ENCODE data around the gene SNX14.
"Not testable (repeated sequence)": the region's sequence is repeated elsewhere in the genome, so short reads cannot be mapped to it uniquely, and the experiment has no call there.

The SNX14 gene

DNA sequence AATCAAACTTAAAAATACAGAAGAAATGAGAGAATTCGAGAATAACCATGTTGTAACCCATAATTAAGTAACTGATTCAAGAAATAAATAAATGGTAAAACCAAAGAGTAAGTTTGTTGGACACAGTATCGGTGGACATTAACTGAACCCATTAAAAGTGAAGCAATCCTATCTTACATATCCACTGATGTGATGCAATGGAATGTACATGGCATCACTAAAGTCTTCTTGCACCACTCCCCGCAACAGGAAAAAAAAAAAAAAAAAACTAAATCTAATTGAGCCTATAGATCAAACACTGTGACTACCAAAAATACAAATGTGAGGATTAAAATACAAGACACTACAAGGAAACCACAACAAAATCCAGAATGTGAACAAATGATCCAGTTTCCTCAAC is 7.9 kb downstream of the SNX14 start:
- no peak for DNase-seq

DNA sequence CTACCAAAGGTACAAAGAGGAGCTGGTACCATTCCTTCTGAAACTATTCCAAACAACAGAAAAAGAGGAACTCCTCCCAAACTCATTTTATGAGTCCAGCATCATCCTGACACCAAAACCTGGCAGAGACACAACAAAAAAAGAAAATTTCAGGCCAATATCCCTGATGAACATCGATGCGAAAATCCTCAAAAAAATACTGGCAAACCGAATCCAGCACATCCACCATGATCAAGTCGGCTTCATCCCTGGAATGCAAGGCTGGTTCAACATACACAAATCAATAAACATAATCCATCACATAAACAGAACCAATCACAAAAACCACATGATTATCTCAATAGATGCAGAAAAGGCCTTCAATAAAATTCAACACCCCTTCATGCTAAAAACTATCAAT is 10.8 kb downstream of the SNX14 start:
- DNase-seq, result not testable (repeated sequence)

DNA sequence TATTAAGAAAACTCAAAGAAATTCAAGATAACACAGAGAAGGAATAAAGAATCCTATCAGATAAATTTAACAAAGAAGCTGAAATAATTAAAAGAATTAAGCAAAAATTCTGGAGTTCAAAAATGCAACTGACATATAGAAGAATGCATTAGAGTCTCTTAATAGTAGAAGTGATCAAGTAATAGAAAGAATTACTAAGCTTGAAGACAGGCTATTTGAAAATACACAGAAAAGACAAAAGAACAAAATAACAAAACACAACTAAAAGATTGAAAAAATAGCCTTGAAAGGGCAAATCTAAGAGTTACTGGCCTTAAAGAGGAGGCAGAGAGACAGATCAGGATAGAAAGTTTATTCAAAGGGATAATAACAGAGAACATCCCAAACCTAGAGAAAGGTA is 12.1 kb downstream of the SNX14 start:
- DNase-seq, result no peak

DNA sequence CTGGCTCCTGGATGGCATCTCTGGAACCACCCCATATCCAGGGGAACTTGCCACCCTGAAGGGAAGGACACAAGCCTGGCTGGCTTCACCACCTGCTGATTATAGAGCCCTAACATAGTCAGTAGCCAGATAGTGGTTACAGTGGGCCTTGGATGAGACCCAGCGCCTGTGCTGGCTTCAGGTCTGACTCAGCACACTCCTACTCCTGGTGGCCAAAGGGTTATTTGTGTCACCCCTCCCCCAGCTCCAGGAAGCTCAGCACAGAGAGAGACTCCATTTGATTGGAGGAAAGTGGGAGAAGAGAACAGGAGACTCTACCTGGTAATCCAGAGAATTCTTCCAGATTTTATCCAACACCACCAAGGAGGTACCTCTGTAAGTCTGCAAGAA is 12.8 kb downstream of the SNX14 start:
- DNase-seq, result no peak

DNA sequence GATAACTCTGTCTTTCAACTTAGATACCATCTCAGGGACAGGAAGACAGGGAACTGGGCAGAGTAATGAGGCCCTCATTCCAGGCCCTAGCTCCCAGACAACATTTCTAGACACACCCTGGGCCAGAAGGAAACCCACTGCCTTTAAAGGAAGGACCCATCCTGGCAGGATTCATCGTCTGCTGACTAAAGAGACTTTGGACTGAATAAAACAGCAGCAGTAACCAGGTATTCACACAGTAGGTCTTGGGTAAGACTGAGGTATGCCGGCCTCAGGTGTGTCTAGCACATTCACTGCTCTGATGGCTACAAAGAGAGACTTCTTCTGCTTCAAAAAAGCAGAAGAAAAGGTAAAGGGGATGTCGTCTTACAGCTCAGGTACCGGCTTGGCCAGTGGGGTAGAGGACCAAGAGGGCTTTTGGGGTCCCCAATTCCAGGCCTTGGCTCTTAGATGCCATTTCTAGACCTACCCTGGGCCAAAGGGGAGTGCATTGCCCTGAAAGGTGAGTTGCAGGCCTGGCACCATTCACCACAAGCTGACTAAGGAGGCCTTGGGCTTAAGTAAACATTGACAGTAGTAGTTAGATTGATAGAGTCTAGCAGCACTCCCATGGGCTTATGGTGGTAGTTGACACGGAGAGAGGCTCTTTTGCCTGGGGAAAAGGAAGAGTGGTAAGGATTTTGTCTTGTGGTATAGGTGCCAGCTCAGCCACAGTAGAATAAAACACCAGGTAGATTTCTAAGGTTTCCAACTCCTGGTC is 13.4 kb downstream of the SNX14 start:
- no peak for DNase-seq

DNA sequence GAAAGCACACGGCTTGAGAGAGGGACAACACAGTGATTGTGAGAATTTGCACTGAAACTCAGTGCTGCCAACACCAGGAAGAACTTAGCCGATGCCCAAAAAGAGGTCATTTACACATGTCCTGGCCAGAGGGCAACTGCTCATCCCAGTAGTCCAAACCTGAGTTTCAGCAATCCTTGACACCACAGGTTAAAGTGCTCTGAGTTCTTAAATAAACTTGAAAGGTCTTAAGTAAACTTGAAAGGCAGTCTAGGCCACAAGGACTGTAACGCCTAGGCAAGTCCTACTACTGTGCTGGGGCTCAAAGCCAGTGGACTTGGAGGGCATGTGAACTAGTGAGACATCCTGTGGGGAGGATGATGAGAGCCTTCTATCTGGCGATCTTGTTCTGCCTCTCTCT is 14.1 kb downstream of the SNX14 start:
- DNase-seq, result no peak

DNA sequence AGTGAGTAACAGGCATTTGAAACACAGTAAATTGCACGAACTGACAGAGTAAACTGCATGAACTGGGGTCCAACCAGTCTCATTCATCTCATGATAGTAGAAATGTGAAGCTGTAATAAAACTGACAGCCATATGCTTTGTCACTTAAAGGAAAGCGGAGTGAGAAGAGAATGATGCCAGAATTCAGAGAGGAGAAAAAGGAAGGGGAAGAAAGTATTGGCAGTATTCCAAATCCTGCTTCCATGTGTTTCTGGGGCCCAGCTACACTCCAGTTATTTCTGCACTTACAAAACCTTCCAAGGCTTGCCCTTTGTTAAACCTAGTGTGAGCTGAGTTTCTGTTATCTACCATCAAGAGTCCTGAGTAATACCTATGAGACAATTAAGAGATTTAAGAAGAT is 17.2 kb downstream of the SNX14 start:
- no peak for DNase-seq

DNA sequence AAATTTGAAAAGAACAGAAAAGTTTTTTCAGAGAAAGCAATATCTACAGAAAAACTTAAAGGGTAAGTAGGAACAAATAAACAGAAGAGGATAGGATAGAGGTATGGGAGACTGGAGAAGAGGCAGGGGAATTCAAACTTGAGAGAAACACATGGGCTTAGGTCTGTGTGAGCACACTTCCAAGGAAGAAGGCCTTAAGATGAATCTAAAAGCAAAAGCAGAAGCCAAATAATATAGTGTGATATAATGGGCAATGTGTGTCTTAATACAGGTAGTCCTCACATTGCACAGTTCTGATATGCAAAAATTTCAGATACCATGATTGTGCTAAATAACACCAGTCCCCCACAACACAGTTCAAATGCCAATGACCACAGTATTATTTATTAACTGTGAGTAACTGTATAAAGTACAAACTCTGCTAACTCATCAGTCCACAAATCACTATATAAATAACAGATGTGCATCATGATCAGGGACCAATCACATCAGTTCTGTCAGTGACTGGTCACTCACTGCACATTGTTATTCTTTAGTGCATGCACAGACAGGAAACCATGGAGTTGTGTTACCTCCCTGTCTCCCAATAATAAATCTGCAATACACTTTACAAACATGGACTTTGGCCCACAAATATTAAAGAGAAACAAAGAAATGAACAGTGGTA is 18.6 kb downstream of the SNX14 start:
- DNase-seq, result no peak

DNA sequence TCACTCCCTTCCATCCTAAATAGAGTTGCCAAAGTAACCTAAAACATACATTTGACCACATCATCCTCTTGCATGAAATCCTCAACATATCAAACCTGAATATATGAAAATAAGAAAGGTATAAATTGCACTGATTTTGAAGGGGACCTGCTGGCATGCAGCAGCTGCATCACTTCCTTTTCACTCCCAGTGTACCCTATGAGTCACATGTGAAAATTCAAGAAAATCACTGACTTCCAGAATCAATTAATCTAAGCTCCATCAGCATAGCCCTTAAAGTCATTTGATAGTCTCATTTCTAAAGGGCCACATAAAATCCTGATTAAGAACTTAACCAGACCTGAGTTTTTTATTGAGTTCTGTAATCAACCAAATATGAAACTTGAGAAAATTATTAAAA is 24.3 kb downstream of the SNX14 start:
- DNase-seq, result no peak

DNA sequence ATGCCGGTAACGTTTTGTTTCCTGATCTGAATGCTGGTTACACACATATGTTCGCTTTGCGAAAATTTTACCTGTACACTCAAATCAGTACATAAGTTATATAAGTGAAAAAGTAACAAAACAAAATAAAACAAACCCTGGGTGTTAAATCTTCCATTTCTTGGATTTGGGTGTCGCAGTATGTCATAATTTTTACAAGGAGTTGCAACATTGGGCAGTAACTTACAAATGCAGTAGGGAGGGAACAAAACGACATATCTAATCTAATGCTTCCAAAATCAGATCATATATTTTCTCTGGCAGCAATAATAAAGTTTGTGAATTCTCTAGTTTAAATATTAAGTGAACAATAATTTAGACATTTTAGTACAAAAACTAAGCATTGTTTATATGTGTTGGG is 25.2 kb downstream of the SNX14 start:
- no peak for DNase-seq

DNA sequence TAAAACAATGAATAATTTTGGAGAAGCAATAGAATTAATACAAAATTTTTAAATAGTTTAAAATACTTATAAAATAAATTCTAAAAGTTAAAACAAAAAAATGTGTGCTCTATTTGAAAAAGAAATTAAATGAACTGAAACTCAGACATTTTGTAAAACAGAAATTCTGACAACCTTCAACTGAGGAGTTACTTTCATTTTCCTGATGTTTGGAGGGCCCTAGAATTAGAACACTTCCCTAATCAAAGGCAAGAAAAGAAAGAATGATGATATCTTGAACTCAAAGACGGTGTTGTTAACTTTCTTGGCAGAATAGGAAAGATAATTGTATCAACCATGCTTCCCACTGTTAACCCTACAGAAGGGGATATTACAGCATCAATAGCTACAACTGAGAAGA is 27.9 kb downstream of the SNX14 start:
- no peak for DNase-seq

DNA sequence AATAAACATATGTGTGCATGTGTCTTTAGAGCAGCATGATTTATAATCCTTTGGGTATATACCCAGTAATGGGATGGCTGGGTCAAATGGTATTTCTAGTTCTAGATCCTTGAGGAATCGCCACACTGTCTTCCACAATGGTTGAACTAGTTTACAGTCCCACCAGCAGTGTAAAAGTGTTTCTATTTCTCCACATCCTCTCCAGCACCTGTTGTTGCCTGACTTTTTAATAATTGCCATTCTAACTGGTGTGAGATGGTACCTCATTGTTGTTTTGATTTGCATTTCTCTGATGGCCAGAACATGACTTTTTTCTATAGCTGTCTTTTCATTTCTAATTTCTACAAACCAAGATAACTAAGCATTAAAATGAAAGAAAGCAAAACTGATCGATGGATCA is 29.4 kb downstream of the SNX14 start:
- DNase-seq, result not testable (repeated sequence)

DNA sequence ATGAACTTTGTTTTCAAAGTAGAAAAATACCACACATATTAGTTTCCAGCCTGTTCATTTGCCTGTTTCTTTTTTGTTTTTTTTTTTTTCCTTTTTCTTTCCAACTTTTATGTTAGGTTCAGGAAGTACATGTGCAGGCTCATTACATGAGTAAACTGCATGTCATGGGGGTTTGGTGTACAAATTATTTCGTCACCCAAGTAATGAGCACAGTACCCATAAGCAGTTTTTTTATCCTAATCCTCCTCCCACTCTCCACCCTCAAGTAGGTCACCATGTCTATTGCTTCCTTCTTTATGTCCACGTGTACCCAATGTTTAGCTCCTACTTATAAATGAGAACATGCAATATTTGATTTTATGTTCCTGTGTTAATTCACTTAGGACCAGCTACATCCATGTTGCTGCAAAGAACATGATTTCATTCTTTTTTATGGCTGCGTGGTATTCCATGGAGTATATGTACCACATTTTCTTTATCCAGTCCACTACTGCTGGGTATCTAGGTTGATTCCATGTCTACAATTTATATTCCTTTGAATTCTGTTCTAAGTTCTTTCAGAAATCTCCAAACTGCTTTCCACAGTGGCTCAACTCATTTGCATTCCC is 31.8 kb downstream of the SNX14 start:
- no peak for DNase-seq

DNA sequence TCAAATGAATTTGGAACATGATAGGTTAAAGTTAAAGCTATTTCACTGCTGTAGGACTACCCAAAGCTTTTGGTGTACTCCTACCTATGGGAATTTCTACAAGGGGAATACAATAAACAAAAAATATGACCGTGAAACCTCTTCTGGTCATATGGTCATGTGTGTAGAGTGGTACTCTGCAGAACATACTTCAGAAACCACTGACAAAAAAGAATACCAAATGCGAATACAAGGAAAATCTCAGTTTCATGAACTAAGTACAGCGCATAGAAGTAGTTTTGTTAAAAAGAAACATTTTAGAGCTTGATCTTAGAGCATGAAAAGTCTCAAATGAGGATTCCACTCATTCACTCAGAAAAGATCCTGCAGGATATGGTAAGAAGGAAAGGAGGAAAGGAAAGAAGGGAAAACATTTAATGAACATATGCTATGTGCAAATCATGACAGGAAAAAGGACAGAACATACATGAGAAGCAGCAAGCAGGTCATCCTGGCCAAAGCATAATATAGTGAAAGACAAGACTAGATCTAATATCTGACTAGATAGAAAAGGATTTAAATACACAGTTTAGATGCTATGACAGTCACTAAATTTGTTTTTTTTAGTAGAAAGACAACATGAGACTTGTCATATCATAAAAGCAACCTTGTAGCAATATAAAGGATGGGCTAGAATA is 36.5 kb downstream of the SNX14 start:
- no peak for DNase-seq

DNA sequence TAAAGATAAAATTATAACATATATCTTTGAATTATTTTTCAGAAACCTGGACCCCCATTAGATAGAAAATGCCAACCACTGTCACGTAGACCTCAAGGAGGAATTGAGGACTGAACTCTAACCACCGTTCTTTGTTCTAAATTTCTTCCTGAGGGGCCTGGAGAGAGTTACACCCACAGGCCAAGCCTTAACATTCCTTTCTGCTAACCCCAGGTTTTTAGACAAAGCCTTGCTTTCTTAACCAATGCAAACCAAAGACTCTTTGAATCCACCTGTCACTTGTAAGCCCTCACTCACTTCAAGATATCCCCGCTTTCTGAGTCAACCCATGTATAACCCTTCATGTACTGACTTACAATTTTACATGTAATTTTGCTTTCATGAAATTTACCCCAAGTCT is 41.0 kb downstream of the SNX14 start:
- no peak for DNase-seq

DNA sequence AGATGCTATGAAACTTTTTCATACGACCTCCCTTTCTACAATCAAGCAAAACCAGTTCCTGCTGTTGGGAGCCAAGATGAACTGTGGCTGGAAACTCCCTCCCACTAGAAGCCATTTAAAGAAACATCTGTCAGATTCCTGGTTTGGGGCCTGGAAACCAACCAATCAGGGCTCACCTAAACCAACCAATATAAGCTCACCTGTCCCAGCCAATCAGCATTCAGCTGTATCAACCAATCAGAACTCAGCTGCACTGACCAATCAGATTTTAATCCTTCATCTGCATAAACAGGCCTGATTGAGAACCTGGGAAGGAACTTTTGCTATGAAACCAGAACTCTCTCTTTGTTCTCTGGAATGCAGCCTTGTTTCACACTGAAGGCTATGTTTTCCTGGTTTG is 42.4 kb downstream of the SNX14 start:
- no peak for DNase-seq

DNA sequence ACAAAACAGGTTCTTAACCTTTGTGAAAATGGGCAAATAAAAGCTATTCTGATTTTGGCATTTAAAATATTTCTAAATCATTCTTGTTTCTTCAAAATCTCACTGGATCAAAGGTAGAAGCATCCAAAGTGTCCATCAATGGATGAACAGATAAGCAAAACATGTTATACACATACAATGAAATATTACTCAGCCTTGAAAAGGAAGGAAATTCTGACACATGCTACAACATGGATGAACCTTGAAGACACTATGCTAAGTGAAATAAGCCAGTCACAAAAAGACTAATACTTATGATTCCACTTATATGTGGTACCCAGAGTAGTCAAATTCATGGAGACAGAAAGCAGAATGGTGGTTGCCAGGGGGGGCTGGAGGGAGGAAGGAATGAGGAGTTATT is 45.9 kb downstream of the SNX14 start:
- no peak for DNase-seq

DNA sequence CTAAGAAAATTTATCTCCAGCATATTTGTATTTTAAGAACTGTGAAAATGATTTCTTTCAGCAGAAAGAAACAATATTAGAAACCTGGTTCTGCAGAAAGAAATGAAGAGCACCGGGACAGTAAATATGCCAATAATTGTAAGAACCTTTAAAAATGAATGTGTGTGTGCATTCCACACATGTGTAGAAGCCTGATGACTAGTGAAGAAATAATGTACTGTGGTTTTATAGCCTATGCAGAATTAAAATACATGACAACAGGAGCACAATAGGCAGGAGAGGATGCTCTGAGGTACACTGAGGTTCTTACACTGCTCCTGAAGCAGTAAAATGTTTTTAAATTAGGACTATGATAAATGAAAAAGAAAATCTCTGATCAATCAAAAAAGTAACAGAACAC is 48.9 kb downstream of the SNX14 start:
- no peak for DNase-seq

DNA sequence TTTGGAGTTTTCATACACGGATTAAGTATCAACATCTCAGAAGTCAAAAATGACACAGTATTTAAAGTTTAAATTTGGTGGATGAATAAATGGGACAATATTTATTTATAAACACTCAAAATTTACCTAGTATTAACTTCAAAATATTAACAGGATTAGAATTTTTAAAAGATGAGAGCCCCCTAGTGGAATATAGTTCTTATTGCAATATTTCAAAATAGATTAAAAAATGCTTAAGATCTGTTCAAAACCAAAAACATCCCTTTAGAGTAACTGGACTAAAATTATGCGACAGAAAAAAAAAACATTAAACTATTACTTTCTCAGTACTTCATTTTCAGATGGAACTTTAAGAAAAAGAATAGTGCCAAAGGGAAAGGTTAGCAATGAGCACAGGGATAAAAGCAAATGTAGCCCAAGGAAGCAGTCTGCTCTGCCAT is 56.6 kb downstream of the SNX14 start:
- DNase-seq, result no peak

DNA sequence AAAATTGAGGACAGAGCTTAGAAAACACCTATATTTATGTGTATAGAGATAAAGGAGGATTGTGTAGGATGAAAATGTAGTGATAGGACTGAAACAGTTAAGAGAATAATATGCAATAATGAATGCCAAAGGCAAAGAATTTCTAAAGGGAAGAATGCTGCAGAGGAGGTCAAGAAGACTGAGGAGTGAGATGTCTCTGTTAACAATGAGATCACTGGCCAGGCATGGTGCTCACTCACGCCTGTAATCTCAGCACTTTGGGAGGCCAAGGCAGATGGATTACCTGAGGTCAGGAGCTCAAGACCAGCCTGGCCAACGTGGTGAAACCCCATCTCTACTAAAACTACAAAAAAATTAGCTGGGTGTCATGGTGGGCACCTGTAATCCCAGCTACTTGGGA is 69.4 kb downstream of the SNX14 start:
- DNase-seq, result not testable (repeated sequence)

DNA sequence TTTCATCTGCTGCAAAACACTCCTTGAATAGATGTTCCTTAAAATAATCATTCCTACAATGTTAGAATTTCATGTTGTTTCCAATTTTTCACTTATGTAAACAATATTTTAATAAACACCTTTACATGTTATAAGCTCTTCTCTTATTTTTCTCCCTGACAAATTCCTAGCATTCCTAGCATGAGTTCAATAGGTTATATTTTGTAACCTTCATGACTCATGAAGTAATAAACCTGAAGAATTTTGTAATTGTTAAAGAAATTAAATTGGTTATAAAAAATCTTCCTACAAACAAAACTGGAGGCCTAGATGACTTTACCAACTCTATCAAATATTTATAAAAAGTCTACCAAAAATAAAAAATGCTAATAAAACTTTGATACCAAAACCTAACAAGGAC is 77.5 kb downstream of the SNX14 start:
- no peak for DNase-seq

DNA sequence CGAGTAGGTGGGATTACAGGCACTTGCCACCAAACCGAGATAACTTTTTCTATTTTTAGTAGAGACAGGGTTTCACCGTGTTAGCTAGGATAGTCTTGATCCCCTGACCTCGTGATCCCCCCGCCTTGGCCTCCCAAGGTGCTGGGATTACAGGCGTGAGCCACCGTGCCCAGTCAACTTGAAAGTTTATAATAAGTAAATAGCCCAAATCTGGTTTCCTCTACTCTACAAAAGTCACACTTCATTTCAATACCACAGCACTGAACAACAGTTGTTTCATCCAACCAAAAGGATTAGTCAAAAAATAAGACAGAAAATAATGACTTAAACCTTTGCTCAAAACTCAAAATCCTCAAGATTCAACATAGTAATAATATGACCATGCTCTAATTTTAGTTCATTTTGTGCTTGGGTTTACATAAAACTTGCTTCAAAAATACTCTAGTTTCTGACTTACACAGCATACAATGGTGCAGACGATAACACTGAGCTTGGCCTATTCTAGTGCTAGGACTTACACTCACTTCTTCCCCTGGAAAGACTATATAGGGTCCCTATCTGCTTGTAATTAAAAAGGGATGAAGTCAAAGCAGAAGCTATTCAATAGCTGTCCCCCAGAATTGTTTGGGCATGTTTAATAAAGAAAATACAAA is 87.1 kb downstream of the SNX14 start:
- no peak for DNase-seq

DNA sequence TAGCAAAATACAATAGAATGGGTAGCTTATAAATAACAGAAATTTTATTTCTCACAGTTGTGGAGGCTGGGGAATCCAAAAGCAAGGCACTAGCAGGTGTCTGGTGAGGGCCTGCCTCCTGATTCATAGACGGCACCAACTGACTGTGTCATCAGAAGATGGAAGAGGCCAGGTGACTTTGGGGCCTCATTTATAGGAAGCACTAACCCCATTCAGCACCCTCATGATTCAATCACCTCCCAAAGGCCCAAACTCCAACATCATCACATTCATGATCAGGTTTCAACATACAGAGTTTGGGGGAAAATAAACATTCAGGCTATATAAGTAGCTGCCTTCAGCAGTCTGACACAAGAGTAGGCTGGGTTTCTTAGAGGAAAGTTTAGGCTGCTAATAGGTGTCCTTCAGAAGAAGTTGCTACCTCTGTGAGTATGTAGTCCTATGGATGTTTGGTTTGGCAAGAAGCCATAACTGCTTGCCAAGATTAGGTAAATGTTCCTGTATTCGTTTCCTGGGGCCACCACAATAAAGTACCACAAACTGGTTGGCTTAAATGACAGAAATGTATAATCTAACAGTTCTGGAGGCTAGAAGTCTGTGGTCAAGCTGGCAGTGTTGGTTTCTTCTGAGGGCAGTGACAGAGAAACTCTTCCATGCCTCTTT is 94.9 kb downstream of the SNX14 start:
- DNase-seq, result no peak
